ENCODE data around the gene TMEM256. TPM values are rescaled to one million over a fixed set of nuclear protein-coding genes. Genes with fewer than 3 reads are reported as not detected.

The TMEM256 gene
- total and polyA plus RNA-seq, 9 of the 15 experiments (the other 6 are each of a cell fraction or from before 2014, with no cell fraction given), result 43.4 to 177 (median 68.5) TPM

DNA sequence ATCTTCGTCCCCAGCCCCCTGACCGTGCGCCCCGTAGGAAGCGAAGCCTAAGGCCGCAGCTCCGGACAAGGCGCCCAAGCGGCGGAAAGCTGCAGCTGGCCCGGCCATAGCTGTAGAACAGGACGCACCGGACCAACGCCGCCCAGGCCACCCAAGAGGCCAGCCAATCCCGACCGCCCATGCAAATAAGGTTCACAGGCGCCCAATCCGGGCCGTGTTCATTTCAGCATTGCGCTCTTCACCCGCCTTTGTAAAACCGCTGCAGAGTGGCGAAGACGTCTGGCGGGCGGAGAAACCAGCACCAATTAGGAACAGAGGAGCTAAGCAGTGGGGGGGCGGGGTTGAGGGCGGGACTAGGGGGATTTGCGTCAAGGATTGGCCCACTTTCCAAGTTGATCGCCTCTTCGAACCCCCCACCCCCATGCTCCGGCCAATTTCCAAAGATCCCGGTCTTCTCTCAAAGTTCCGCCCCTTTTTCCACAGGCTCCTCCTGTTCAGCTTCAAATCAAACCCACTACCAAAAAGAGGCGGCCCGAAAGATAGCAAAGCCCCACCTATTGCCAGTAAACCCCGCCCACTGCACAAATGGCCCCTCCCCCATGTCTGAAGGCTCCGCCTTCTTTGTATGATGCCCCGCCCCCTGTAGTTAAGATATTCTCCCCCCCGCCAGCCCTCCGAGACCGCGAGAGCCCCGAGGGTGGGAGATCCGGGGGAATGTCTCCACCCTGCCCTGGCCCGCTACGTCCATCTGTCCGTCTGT lies at the start of gene TMEM256 (continued):
- TF ChIP-seq DPF2 (IDR thresholded peaks at IDR 0.05) (no peak), LCOR (CRISPR knock-in tag; IDR thresholded peaks at IDR 0.05) (0 out of 2 replicates have a peak, but pooled peaks have one; percentile 27), SRF (CRISPR knock-in tag; IDR thresholded peaks at IDR 0.05) (peak in 1 of 2 experiments; percentile 27; a peak in 1 of 4 replicates), SAFB (IDR thresholded peaks at IDR 0.05; ENCODE audit: borderline replicate concordance, low read depth, low read length) (no peak), HDAC2 (IDR thresholded peaks at IDR 0.05) (peak; percentile 51; the same call in 1 of the 2 replicates), ZNF644 (tag; IDR thresholded peaks at IDR 0.05; ENCODE audit: low read depth) (no peak), FOXK2 (conservative IDR thresholded peaks at IDR 0.05 in 1 of 2, IDR thresholded peaks at IDR 0.05 in 1 of 2; ENCODE audit: low read depth in 2 of 2) (peak; percentile 18 to 54; a peak in 1 of 4 replicates), FOXA3 (CRISPR knock-in tag; conservative IDR thresholded peaks at IDR 0.05 in 1 of 2, IDR thresholded peaks at IDR 0.05 in 1 of 2) (no peak), FOS (IDR thresholded peaks at IDR 0.05; ENCODE audit: extremely low read depth, insufficient read length) (peak; percentile 81), HOXB6 (CRISPR knock-in tag; IDR thresholded peaks at IDR 0.05; ENCODE audit: borderline replicate concordance) (no peak), CTBP1 (IDR thresholded peaks at IDR 0.05; ENCODE audit: borderline replicate concordance) (peak; percentile 23; the same call in 1 of the 2 replicates), SRSF9 (IDR thresholded peaks at IDR 0.05; ENCODE audit: borderline replicate concordance, low read depth, low read length) (no peak), FOXK1 (CRISPR knock-in tag; IDR thresholded peaks at IDR 0.05; ENCODE audit: borderline replicate concordance) (no peak), ATF7 (IDR thresholded peaks at IDR 0.05) (peak; percentile 59), L3MBTL2 (IDR thresholded peaks at IDR 0.05) (no peak), BHLHE40 (IDR thresholded peaks at IDR 0.05; ENCODE audit: low read length) (no peak), NCOA6 (IDR thresholded peaks at IDR 0.05) (no peak), PML (IDR thresholded peaks at IDR 0.05; ENCODE audit: low read length) (peak; percentile 33; the same call in 1 of the 2 replicates), E2F3 (CRISPR knock-in tag; IDR thresholded peaks at IDR 0.05) (no peak), PHF20 (IDR thresholded peaks at IDR 0.05; ENCODE audit: partially characterized antibody) (peak; percentile 69), MBD2 (IDR thresholded peaks at IDR 0.05; ENCODE audit: borderline replicate concordance, low read depth) (peak; percentile 89), ZNF3 (CRISPR knock-in tag; IDR thresholded peaks at IDR 0.05) (no peak)
- TF ChIP-seq, protein P1, sequence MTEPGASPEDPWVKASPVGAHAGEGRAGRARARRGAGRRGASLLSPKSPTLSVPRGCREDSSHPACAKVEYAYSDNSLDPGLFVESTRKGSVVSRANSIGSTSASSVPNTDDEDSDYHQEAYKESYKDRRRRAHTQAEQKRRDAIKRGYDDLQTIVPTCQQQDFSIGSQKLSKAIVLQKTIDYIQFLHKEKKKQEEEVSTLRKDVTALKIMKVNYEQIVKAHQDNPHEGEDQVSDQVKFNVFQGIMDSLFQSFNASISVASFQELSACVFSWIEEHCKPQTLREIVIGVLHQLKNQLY (CRISPR knock-in tag; conservative IDR thresholded peaks at IDR 0.05), result no peak
- TF ChIP-seq, protein P2, sequence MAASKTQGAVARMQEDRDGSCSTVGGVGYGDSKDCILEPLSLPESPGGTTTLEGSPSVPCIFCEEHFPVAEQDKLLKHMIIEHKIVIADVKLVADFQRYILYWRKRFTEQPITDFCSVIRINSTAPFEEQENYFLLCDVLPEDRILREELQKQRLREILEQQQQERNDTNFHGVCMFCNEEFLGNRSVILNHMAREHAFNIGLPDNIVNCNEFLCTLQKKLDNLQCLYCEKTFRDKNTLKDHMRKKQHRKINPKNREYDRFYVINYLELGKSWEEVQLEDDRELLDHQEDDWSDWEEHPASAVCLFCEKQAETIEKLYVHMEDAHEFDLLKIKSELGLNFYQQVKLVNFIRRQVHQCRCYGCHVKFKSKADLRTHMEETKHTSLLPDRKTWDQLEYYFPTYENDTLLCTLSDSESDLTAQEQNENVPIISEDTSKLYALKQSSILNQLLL (CRISPR knock-in tag; IDR thresholded peaks at IDR 0.05; ENCODE audit: borderline replicate concordance), result no peak
- TF ChIP-seq, protein P3, sequence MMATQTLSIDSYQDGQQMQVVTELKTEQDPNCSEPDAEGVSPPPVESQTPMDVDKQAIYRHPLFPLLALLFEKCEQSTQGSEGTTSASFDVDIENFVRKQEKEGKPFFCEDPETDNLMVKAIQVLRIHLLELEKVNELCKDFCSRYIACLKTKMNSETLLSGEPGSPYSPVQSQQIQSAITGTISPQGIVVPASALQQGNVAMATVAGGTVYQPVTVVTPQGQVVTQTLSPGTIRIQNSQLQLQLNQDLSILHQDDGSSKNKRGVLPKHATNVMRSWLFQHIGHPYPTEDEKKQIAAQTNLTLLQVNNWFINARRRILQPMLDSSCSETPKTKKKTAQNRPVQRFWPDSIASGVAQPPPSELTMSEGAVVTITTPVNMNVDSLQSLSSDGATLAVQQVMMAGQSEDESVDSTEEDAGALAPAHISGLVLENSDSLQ (IDR thresholded peaks at IDR 0.05), result peak; percentile 15; the same call in 1 of the 2 replicates
- TF ChIP-seq, protein P4, sequence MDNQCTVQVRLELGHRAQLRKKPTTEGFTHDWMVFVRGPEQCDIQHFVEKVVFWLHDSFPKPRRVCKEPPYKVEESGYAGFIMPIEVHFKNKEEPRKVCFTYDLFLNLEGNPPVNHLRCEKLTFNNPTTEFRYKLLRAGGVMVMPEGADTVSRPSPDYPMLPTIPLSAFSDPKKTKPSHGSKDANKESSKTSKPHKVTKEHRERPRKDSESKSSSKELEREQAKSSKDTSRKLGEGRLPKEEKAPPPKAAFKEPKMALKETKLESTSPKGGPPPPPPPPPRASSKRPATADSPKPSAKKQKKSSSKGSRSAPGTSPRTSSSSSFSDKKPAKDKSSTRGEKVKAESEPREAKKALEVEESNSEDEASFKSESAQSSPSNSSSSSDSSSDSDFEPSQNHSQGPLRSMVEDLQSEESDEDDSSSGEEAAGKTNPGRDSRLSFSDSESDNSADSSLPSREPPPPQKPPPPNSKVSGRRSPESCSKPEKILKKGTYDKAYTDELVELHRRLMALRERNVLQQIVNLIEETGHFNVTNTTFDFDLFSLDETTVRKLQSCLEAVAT (IDR thresholded peaks at IDR 0.05), result 0 out of 4 replicates have a peak, but pooled peaks of 1 of the 2 experiments have one; percentile 58
